KOPT-K1 (cell line): Measurements from ENCODE around the gene ATP11A.
"Not testable (repeated sequence)": the region's sequence is repeated elsewhere in the genome, so short reads cannot be mapped to it uniquely, and the experiment has no call there.

Experiments
- H3K27ac ChIP-seq: fragments of 200-600 bp; sonication (generic); 2 replicates; pipeline ENCODE4 v1.5.1; 2016; ENCODE audit warnings: antibody characterized with exemption, mild to moderate bottlenecking, low read depth, low read length; ENCODE audit not compliant: poor library complexity, severe bottlenecking
- H3K36me3 ChIP-seq: fragments of 200-600 bp; sonication (generic); 2 replicates; pipeline ENCODE4 v1.5.1; 2017; ENCODE audit warnings: antibody characterized with exemption, mild to moderate bottlenecking, low read length, moderate library complexity; ENCODE audit not compliant: insufficient read depth
- H3K9me3 ChIP-seq: fragments of 200-600 bp; sonication (generic); 2 replicates; pipeline ENCODE4 v1.5.1; 2017; ENCODE audit warnings: antibody characterized with exemption, low read length, mild to moderate bottlenecking; ENCODE audit not compliant: insufficient read depth, poor library complexity, severe bottlenecking

Gene ATP11A

GRCh38 chr13:112792511-112792910 lies 102.7 kb downstream of the ATP11A start:
- H3K36me3 ChIP-seq = peaks cover 28% of the 10 kb centered on the region; the same call in 1 of the 2 replicates
- H3K9me3 ChIP-seq = no peaks in the 10 kb centered on the region
- H3K27ac ChIP-seq = no peak overlapping the region

GRCh38 chr13:112793545-112794445 lies 104.0 kb downstream of the ATP11A start:
- peaks cover 18% of the 10 kb centered on the region; the same call in 1 of the 2 replicates for H3K36me3 ChIP-seq
- no peak overlapping the region for H3K27ac ChIP-seq
- no peaks in the 10 kb centered on the region for H3K9me3 ChIP-seq

- H3K36me3 ChIP-seq = peaks cover 12% of the 10 kb centered on the region; the same call in 1 of the 2 replicates
- no peaks in the 10 kb centered on the region for H3K9me3 ChIP-seq
- H3K27ac ChIP-seq = no peak overlapping the region
Measured at GRCh38 chr13:112795277-112795676, 105.4 kb downstream of the ATP11A start.

GRCh38 chr13:112796190-112796915 lies 106.5 kb downstream of the ATP11A start:
- Histone ChIP-seq H3K27ac (no peak overlapping the region), H3K36me3 (peaks cover 12% of the 10 kb centered on the region; the same call in 1 of the 2 replicates), H3K9me3 (no peaks in the 10 kb centered on the region)

GRCh38 chr13:112799394-112799793 lies 109.6 kb downstream of the ATP11A start:
- H3K27ac ChIP-seq = no peak overlapping the region
- no peaks in the 10 kb centered on the region for H3K9me3 ChIP-seq
- H3K36me3 ChIP-seq = no peaks in the 10 kb centered on the region; the same call in 1 of the 2 replicates

GRCh38 chr13:112800057-112800456 lies 110.2 kb downstream of the ATP11A start:
- H3K27ac ChIP-seq = no peak overlapping the region
- no peaks in the 10 kb centered on the region; the same call in 1 of the 2 replicates for H3K36me3 ChIP-seq
- H3K9me3 ChIP-seq = no peaks in the 10 kb centered on the region

- not testable (repeated sequence) for H3K36me3 ChIP-seq, H3K9me3 ChIP-seq, H3K27ac ChIP-seq
Measured at GRCh38 chr13:112800807-112801206, 111.0 kb downstream of the ATP11A start.

- no peak overlapping the region for H3K27ac ChIP-seq
- peaks cover 12% of the 10 kb centered on the region for H3K36me3 ChIP-seq
- H3K9me3 ChIP-seq = no peaks in the 10 kb centered on the region
Measured at GRCh38 chr13:112802802-112803195, 113.0 kb downstream of the ATP11A start.

- H3K36me3 ChIP-seq = peaks cover 13% of the 10 kb centered on the region
Measured at GRCh38 chr13:112803422-112803821, 113.6 kb downstream of the ATP11A start.

GRCh38 chr13:112804374-112804773 lies 114.5 kb downstream of the ATP11A start:
- Histone ChIP-seq H3K9me3 (no peaks in the 10 kb centered on the region), H3K27ac (no peak overlapping the region), H3K36me3 (peaks cover 17% of the 10 kb centered on the region)

More at GRCh38 chr13:112803422-112803821, 113.6 kb downstream of the ATP11A start:
- Histone ChIP-seq H3K27ac (no peak overlapping the region), H3K9me3 (no peaks in the 10 kb centered on the region)

GRCh38 chr13:112806739-112807652 lies 117.2 kb downstream of the ATP11A start:
- H3K36me3 ChIP-seq = peaks cover 28% of the 10 kb centered on the region
- H3K9me3 ChIP-seq = no peaks in the 10 kb centered on the region
- no peak overlapping the region for H3K27ac ChIP-seq

- Histone ChIP-seq H3K36me3 (peaks cover 34% of the 10 kb centered on the region), H3K9me3 (no peaks in the 10 kb centered on the region)
Measured at GRCh38 chr13:112807653-112808376, 118.0 kb downstream of the ATP11A start.

GRCh38 chr13:112808377-112809140 lies 118.7 kb downstream of the ATP11A start:
- Histone ChIP-seq H3K9me3 (peaks cover 6% of the 10 kb centered on the region), H3K36me3 (peaks cover 42% of the 10 kb centered on the region)

More at GRCh38 chr13:112807653-112808376, 118.0 kb downstream of the ATP11A start:
- no peak overlapping the region for H3K27ac ChIP-seq

More at GRCh38 chr13:112808377-112809140, 118.7 kb downstream of the ATP11A start:
- H3K27ac ChIP-seq = no peak overlapping the region
